HG03439 (cell line): Measurements from ENCODE around the gene STX16.
"Not testable (repeated sequence)": the region's sequence is repeated elsewhere in the genome, so short reads cannot be mapped to it uniquely, and the experiment has no call there.

Experiments
- ATAC-seq: cut with Tn5 transposase; IDR thresholded peaks from one replicate; pipeline ENCODE4 v1.9.1; 2021; ENCODE audit warnings: mild to moderate bottlenecking, moderate library complexity; ENCODE audit not compliant: unreplicated experiment

The STX16 gene

DNA sequence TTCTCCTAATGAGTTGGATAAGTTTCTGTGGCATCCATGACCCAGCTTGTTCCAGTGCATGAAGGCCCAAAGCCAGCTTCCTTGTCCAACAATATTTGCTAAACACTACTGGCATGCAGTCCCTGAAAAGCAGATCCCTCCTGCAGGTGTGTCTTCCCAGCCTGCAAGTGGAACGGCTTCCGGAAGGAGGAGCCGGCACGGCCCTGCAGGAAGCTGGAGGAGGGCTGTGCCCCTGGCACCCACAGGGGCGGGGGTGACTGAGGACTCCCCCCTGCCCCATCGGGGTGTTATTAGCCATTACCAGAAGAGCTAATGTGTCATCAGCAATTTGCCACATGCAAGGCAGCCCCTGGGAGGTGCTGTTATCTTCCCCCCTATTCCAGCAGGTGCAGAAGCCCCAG, 68.9 kb downstream of the STX16 start:
- no peak for ATAC-seq

- ATAC-seq: no peak
These were observed 69.8 kb downstream of the STX16 start for GRCh38 chr20:58720890-58721289.

DNA sequence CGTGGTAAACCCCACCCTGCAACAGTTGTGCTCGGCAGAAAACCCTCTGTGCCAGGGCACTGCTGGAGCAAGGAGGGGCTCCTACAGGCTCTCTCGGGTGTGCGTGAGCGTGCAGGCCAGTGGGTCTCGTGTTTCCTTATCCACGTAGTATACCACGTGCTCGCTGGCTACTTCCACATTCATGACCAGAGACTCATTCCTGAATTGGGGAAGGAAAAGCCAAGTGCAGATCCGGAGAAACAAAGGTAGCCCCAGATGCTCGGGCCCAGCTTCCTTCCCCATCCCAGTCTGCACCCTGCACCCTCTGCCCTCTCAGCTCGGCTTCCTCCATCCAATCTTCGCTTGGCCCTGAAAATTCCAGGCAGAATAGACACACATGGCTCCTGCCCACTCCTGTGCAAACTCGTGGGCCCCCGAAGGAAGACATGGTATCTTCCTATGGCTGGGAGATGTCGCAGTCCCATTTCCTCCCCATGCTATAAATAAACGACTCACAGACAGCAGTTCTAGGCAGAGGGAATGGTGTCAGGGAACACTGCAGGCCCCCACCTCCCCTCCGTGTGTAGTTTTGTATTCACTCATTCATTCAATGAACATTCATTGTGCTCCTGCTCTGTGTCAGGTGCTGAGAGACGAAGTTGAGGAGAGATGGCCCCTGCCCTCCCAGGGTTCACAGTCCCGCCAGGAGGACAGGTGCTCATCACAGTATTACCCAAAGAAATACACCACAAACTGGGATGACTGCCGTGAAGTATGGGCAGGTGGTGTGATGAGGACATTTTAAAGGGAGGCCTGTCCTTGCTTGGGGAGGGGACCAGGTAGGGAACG, 71.1 kb downstream of the STX16 start:
- ATAC-seq: no peak

DNA sequence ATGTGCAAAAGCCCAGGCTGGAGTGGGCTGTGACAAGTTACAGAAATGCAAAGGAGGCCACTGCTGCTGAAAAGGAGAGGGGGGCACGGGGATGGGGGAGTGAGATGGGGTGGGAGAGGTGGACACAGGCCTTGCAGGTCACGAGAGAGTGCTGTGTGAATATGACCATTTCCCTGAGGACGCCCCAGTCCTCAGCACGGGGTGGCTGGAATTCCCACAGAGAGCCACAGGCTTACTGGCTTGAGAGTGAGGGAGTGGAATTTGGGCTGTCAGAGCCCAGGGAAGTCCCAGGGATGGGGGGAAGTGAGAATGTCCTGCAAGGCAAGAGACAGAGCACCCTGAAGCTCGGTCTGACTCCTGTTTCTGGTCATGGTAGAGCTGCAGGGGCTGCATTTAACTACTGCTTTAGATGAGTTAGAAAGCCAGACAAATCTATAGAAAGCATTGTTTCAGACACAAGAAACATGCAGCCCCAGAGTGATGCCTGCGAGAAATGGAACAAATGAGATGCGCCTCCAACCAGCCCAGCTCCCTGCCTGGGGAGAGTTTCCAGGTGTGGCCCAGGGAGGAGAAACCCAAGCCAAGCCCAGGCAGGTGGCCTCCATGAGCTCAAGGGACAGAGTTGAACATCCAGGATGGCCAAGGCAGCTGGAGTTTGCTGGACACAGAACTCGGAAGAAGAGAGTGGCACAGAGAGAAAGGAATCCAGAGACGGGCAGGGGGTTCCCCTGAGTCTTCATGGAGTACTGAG, 72.0 kb downstream of the STX16 start:
- no peak for ATAC-seq

- ATAC-seq: no peak
These were observed 72.5 kb downstream of the STX16 start for GRCh38 chr20:58723628-58723984.

GRCh38 chr20:58726156-58726555, 75.1 kb downstream of the STX16 start:
- not testable (repeated sequence) for ATAC-seq
